Heart left ventricle (tissue), 16 donors: ENCODE data around the gene CDK5R2. TPM values are rescaled to one million over a fixed set of nuclear protein-coding genes. Genes with fewer than 3 reads are reported as not detected.

ENCODE experiments used
- ATAC-seq, 4 donors: fragments of 200-7000 bp; cut with Tn5 transposase; one replicate each; pipeline ENCODE4 v1.9.1; 2020 to 2022; ENCODE audit warnings: moderate library complexity in 4 of 4, mild to moderate bottlenecking in 3 of 4, moderate number of reproducible peaks in 1 of 4
- DNase-seq, 5 donors: peaks; one replicate each; pipeline ENCODE4 v3.0.0-alpha.2; 2020
- H3K27ac ChIP-seq, 12 donors: fragments of 200-600 bp; sonication (generic) in 4 of 12; one replicate each; pipeline versions ENCODE4 v1.5.0 to v1.8.0; 2016 to 2022; ENCODE audit warnings: mild to moderate bottlenecking in 2 of 12
- H3K27me3 ChIP-seq, 9 donors: fragments of 200-600 bp; sonication (generic) in 2 of 9; one replicate each; pipeline versions ENCODE4 v1.5.1 to v1.8.0; 2016 to 2022; ENCODE audit warnings: mild to moderate bottlenecking in 3 of 9
- H3K36me3 ChIP-seq, 9 donors: fragments of 200-600 bp; sonication (generic) in 2 of 9; one replicate each; pipeline versions ENCODE4 v1.5.0 to v1.8.0; 2018 to 2022; ENCODE audit warnings: mild to moderate bottlenecking in 2 of 9
- H3K4me1 ChIP-seq, 12 donors: fragments of 200-600 bp; sonication (generic) in 4 of 12; one replicate each; pipeline versions ENCODE4 v1.5.0 to v1.8.0; 2016 to 2022; ENCODE audit warnings: mild to moderate bottlenecking in 3 of 12
- H3K4me3 ChIP-seq, 12 donors: fragments of 200-600 bp; sonication (generic) in 4 of 12; one replicate each; pipeline versions ENCODE4 v1.5.0 to v1.8.0; 2017 to 2022; ENCODE audit warnings: mild to moderate bottlenecking in 9 of 12, moderate library complexity in 4 of 12
- H3K9me3 ChIP-seq, 12 donors: fragments of 200-600 bp; sonication (generic) in 4 of 12; one replicate each; pipeline versions ENCODE4 v1.5.0 to v1.8.0; 2016 to 2022; ENCODE audit warnings: mild to moderate bottlenecking in 1 of 12
- POLR2A ChIP-seq, 2 donors: fragments of 450-650 bp; IDR thresholded peaks; one replicate each; pipeline ENCODE4 v1.6.1; 2017; ENCODE audit warnings: antibody characterized with exemption in 2 of 2, mild to moderate bottlenecking in 2 of 2, moderate library complexity in 2 of 2
- WGBS, 4 donors: extraction: QIAGEN DNeasy Blood & Tissue Kit in 2 of 4; methylation state at CpG; one replicate each; pipeline versions ENCODE4 v1.1.5 to v1.1.7; 2013 to 2018; 5-methylcytosine and 5-hydroxymethylcytosine counted together
- intact Hi-C, 10 donors: fragments of 100-400 bp; cut with DNase I; formaldehyde crosslinking; loops; one replicate each; pipeline versions ENCODE4 v1.11.1 to v1.14.2; 2022
- polyA plus RNA-seq, 2 donors: library from polyadenylated mRNA; stranded (reverse); fragments of 200-250 nt; gene quantifications; one replicate each; pipeline ENCODE4 v1.2.3, GENCODE V29; 2013
- total RNA-seq, 9 donors: library from RNA; depleted of rRNA in 2 of 9; stranded (reverse); fragments of >200 nt in 2 of 9; fragmentation: NEBNext Ultra II Directional in 3 of 9; extraction: Animal tissue kit (Norgen Biotek cat#: 25700) in 3 of 9; gene quantifications; one replicate each; pipeline versions ENCODE4 v1.1.0 to v1.2.4, GENCODE V29; 2016 to 2023
- TF ChIP-seq, protein P1 (sequence below), 12 donors: fragments of 200-600 bp; sonication (generic) in 4 of 12; IDR thresholded peaks; one replicate each; pipeline versions ENCODE4 v1.5.0 to v1.8.0; 2018 to 2022; ENCODE audit warnings: antibody characterized with exemption in 12 of 12, mild to moderate bottlenecking in 5 of 12
- donor health status: ischemic (EF 13 %, LVEDD 7.1; RV severe dilation, severe dysfunction).
- donor health status: healthy with polysubstance abuse.
- donor health status: DM: no; HTN: yes; CAD: no.
- donor health status: DM: no; HTN: no; CAD: no.
- donor health status: ischemic (EF 25% LVEDD 6.9; RV normal size, moderate dysfunction).
- donor health status: ischemic (EF 25% LVEDD 5.7; RV mildly dilated, moderate dysfunction).
- donor health status: healthy.
- donor health status: DM: yes; HTN: yes; CAD: no.
- donor health status: ischemic (EF 35%, LVEDD 5.7; RV mildly dilated, moderate dysfunction).
- donor health status: nonischemic (EF 11% LVEDD 7.7; RV severe dilation, severe dysfunction).
- donor health status: DM: yes; HTN: yes; CAD: no.
- donor health status: PGD.
- donor health status: ischemic (EF 29% LVEDD 5.4; RV normal size, mild dysfunction).
- donor health status: nonischemic (EF 23%, LVEDD 6.1; RV moderate dilation, normal function).

CDK5R2 gene
- total and polyA plus RNA-seq, 11 donors = not detected

GRCh38 chr2:218964041-218964771 is 4.7 kb downstream of the CDK5R2 start:
- DNase-seq = no peak
- intact Hi-C loops = no loop called here
- Histone ChIP-seq H3K36me3 (no peaks in the 10 kb centered on the region), H3K27me3 (peaks cover 43 to 83% (median 65%) of the 10 kb centered on the region in 9 donors), H3K9me3 (no peaks in the 10 kb centered on the region), H3K4me3 (no peak overlapping the region), H3K27ac (no peak overlapping the region), H3K4me1 (peaks cover 0 to 18% (median 3%) of the 10 kb centered on the region in 12 donors)
- ATAC-seq = no peak
- 34 to 51% (median 41%) methylated on average over 5 of the region's 5 CpGs for WGBS, 4 donors
- TF ChIP-seq, protein P1, sequence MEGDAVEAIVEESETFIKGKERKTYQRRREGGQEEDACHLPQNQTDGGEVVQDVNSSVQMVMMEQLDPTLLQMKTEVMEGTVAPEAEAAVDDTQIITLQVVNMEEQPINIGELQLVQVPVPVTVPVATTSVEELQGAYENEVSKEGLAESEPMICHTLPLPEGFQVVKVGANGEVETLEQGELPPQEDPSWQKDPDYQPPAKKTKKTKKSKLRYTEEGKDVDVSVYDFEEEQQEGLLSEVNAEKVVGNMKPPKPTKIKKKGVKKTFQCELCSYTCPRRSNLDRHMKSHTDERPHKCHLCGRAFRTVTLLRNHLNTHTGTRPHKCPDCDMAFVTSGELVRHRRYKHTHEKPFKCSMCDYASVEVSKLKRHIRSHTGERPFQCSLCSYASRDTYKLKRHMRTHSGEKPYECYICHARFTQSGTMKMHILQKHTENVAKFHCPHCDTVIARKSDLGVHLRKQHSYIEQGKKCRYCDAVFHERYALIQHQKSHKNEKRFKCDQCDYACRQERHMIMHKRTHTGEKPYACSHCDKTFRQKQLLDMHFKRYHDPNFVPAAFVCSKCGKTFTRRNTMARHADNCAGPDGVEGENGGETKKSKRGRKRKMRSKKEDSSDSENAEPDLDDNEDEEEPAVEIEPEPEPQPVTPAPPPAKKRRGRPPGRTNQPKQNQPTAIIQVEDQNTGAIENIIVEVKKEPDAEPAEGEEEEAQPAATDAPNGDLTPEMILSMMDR (IDR thresholded peaks at IDR 0.05) = no peak
- TF ChIP-seq POLR2A (IDR thresholded peaks at IDR 0.05) = no peak

DNA sequence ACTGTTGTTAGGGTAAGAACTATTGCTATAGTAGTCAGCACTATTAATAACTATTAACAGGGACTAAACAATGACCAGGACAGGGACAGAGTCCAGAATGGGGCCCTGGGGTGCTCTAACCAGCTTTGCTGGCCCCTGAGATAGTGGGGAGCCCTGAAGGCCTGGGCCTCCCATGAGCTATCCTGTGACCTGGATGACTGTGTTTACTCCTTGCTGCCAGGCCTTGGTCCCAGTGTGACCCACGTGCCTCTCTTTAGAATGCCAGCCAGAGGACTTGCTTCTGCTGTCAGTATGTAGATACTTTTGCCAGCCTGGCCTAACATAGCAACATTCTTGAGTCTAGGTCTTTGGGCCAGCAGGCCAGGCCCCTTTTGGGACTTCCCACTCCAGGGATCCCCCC is 11.4 kb downstream of the CDK5R2 start:
- intact Hi-C loops = no loop called here
- Histone ChIP-seq H3K9me3 (peaks cover 0 to 5% (median 0%) of the 10 kb centered on the region in 12 donors), H3K36me3 (no peaks in the 10 kb centered on the region), H3K4me3 (no peak overlapping the region), H3K4me1 (no peaks in the 10 kb centered on the region), H3K27ac (no peak overlapping the region), H3K27me3 (peaks cover 0 to 58% (median 15%) of the 10 kb centered on the region in 9 donors)
- no peak for TF ChIP-seq POLR2A (IDR thresholded peaks at IDR 0.05)
- TF ChIP-seq, protein P1 (IDR thresholded peaks at IDR 0.05) = no peak
- WGBS, 4 donors = 13 to 25% (median 15%) methylated on average over 1 of the region's 1 CpG; no CpG with 5 or more reads in 1 of the 4 donors
- DNase-seq (peak in 2 of 5 donors; percentile 33 to 51), ATAC-seq (peak; percentile 55 to 95 (median 84))

DNA sequence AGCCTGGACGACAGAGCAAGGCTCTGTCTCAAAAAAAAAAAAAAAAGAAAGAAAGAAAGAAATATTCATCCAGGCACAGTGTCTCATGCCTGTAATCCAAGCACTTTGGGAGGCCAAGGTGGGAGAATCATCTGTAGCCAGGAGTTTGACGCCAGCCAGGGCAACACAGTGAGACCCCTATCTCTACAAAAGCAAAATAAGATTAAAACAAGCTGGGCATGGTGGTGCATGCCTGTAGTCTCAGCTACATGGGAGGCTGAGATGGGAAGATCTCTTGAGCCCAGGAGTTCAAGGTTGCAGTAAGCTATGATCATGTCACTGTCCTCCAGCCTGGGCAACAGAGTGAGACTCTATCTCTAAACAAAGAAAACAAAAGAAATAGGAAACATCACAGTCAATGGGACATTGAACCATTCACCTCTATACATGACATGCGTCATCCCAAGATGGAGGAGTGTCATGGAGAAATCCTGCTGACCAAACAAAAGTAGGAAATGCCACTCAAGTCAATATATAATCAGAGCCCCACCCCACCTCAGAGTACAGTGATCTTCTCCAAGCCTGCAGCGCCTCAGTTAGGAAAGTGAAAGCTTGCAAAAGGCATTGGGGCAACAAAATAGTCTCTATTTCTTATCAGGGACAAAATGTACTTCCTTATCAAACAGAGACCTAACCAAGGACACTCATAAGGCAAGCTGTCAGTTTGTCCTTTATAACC is 15.8 kb downstream of the CDK5R2 start:
- Histone ChIP-seq H3K4me3 (no peak overlapping the region), H3K36me3 (no peaks in the 10 kb centered on the region), H3K4me1 (peaks cover 0 to 7% (median 6%) of the 10 kb centered on the region in 12 donors), H3K9me3 (peaks cover 0 to under 1% (median 0%) of the 10 kb centered on the region in 12 donors), H3K27me3 (peaks cover 3 to 88% (median 30%) of the 10 kb centered on the region in 9 donors), H3K27ac (no peak overlapping the region)
- DNase-seq (no peak), ATAC-seq (no peak)
- 59 to 69% (median 64%) methylated on average over 4 of the region's 4 CpGs for WGBS, 4 donors
- TF ChIP-seq, protein P1 (IDR thresholded peaks at IDR 0.05) = no peak
- TF ChIP-seq POLR2A (IDR thresholded peaks at IDR 0.05) = no peak
- intact Hi-C loops = no loop called here
